Prostate gland (tissue), 2 donors: Measurements from ENCODE around the gene LDB2.

Experiments used
- POLR2A ChIP-seq: fragments of 450-650 bp; IDR thresholded peaks from one replicate; pipeline ENCODE4 v1.6.1; 2016; ENCODE audit warnings: antibody characterized with exemption, mild to moderate bottlenecking
- POLR2AphosphoS5 ChIP-seq: sonication (generic); formaldehyde crosslinking; IDR thresholded peaks from one replicate; pipeline ENCODE4 v1.6.1; 2017; ENCODE audit warnings: antibody characterized with exemption
- TF ChIP-seq, protein P1 (sequence below), 4 experiments: fragments of 200-600 bp in 2 of 4; fragments of 450-650 bp in 2 of 4; sonication (generic) in 2 of 4; IDR thresholded peaks; 1 replicate in 3 of 4; 2 replicates in 1 of 4; pipeline ENCODE4 v1.5.1; 2016 to 2019; ENCODE audit warnings: antibody characterized with exemption in 4 of 4, mild to moderate bottlenecking in 2 of 4, moderate library complexity in 2 of 4

DNA sequence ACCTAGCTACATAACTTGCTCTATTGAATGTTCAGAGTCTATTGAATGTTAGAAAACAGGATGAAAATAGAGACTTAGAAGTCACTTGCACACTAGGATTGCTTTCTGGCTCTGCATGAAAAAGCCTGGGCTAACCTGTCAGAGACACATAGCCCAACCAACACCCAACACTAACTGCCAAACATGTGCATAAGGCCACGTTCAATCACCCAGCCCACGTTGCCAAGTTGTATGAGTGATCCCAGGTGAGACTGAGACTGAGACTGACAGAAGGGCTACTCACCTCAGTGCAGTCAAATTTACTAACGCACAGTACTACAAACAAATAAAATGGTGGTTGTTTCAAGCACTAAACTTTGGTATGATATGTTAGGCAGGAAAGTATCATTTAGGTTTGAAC lies 61.0 kb downstream of the LDB2 start:
- TF ChIP-seq, protein P1, sequence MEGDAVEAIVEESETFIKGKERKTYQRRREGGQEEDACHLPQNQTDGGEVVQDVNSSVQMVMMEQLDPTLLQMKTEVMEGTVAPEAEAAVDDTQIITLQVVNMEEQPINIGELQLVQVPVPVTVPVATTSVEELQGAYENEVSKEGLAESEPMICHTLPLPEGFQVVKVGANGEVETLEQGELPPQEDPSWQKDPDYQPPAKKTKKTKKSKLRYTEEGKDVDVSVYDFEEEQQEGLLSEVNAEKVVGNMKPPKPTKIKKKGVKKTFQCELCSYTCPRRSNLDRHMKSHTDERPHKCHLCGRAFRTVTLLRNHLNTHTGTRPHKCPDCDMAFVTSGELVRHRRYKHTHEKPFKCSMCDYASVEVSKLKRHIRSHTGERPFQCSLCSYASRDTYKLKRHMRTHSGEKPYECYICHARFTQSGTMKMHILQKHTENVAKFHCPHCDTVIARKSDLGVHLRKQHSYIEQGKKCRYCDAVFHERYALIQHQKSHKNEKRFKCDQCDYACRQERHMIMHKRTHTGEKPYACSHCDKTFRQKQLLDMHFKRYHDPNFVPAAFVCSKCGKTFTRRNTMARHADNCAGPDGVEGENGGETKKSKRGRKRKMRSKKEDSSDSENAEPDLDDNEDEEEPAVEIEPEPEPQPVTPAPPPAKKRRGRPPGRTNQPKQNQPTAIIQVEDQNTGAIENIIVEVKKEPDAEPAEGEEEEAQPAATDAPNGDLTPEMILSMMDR (IDR thresholded peaks at IDR 0.05): no peak
- TF ChIP-seq POLR2A: no peak
- no peak for TF ChIP-seq POLR2AphosphoS5
